Stimulated activated naive CD8-positive, alpha-beta T cell treated with anti-CD3 and anti-CD28 coated beads, Interleukin-15, Interleukin-2, amounts not matched to agents 100 U/mL and 50 U/mL, for 24 hours (primary cell): ENCODE results near the gene EVL.
A peak's percentile ranks its signal among the peaks of the same experiment; 100 is the strongest.
"Not testable (repeated sequence)": the region's sequence is repeated elsewhere in the genome, so short reads cannot be mapped to it uniquely, and the experiment has no call there.

ENCODE experiments used
- ATAC-seq: fragments of 150-1000 bp; cut with Tn5 transposase; one replicate; pipeline ENCODE4 v1.10.0; 2021
- DNase-seq: peaks from one replicate; pipeline ENCODE4 v3.0.0; 2021

The EVL gene

GRCh38 chr14:100147691-100148464, 82.7 kb downstream of the EVL start:
- ATAC-seq, result no peak
- no peak for DNase-seq

GRCh38 chr14:100148837-100149731, 83.9 kb downstream of the EVL start:
- ATAC-seq, result no peak

GRCh38 chr14:100149851-100150611, 84.8 kb downstream of the EVL start:
- ATAC-seq (no peak), DNase-seq (no peak)

More at GRCh38 chr14:100148837-100149731, 83.9 kb downstream of the EVL start:
- DNase-seq, result no peak

- DNase-seq (no peak), ATAC-seq (no peak)
Observed at GRCh38 chr14:100150932-100151587, 85.8 kb downstream of the EVL start.

- DNase-seq (no peak), ATAC-seq (no peak)
Observed at GRCh38 chr14:100152091-100152490, 86.9 kb downstream of the EVL start.

GRCh38 chr14:100153560-100153959, 88.3 kb downstream of the EVL start:
- no peak for DNase-seq
- ATAC-seq, result no peak

GRCh38 chr14:100155049-100155621, 89.9 kb downstream of the EVL start:
- DNase-seq (peak; percentile 65), ATAC-seq (no peak)

- no peak for ATAC-seq
- DNase-seq, result no peak
Observed at GRCh38 chr14:100155756-100156616, 90.8 kb downstream of the EVL start.

- no peak for ATAC-seq
- DNase-seq, result no peak
Observed at GRCh38 chr14:100156776-100157175, 91.6 kb downstream of the EVL start.

- DNase-seq, ATAC-seq: not testable (repeated sequence)
Observed at GRCh38 chr14:100157548-100158232, 92.5 kb downstream of the EVL start.

- DNase-seq (no peak), ATAC-seq (no peak)
Observed at GRCh38 chr14:100158566-100159093, 93.4 kb downstream of the EVL start.

- ATAC-seq (peak; percentile 82), DNase-seq (peak; percentile 71)
Observed at GRCh38 chr14:100159094-100159864, 94.1 kb downstream of the EVL start, which contains the start of gene DEGS2. Gene DEGS2, minus strand, starts transcription at chr14:100159645. Its CDS starts 58 bp downstream, at chr14:100159587.

GRCh38 chr14:100159865-100160533, 94.8 kb downstream of the EVL start:
- DNase-seq (no peak), ATAC-seq (no peak)

GRCh38 chr14:100160534-100160916, 95.3 kb downstream of the EVL start:
- DNase-seq, result no peak
- no peak for ATAC-seq

- DNase-seq (no peak), ATAC-seq (no peak)
Observed at GRCh38 chr14:100165376-100165775, 100.2 kb downstream of the EVL start.

- DNase-seq (no peak), ATAC-seq (peak; percentile 16)
Observed at GRCh38 chr14:100165831-100166440, 100.7 kb downstream of the EVL start.

GRCh38 chr14:100168506-100168905, 103.3 kb downstream of the EVL start:
- ATAC-seq (no peak), DNase-seq (no peak)

- DNase-seq, result no peak
- ATAC-seq, result no peak
Observed at GRCh38 chr14:100170880-100171279, 105.7 kb downstream of the EVL start.
